Skin epidermis (tissue), 12 donors: ENCODE measurements around the gene EEF1AKMT3.

Source experiments
- H3K27ac ChIP-seq, 21 experiments: fragments of 200-600 bp; sonication (generic) in 11 of 21; one replicate each; pipeline ENCODE4 v1.5.0; 2020; ENCODE audit warnings: mild to moderate bottlenecking in 3 of 21, inconsistent platforms in 2 of 21, moderate library complexity in 2 of 21
- H3K4me3 ChIP-seq, 7 experiments: fragments of 200-600 bp; sonication (generic) in 2 of 7; one replicate each; pipeline ENCODE4 v1.5.0; 2020; ENCODE audit warnings: inconsistent platforms in 2 of 7, mild to moderate bottlenecking in 2 of 7, moderate library complexity in 1 of 7

Gene EEF1AKMT3

GRCh38 chr12:57745485-57745881, 26.9 kb upstream of the EEF1AKMT3 start:
- H3K27ac ChIP-seq: peak overlapping the region in 20 of 21 experiments; percentile 91 to 99 (median 98)
- peak overlapping the region; percentile 60 to 85 (median 64) for H3K4me3 ChIP-seq

GRCh38 chr12:57746025-57746424, 26.4 kb upstream of the EEF1AKMT3 start:
- Histone ChIP-seq H3K27ac (peak overlapping the region in 9 of 21 experiments; percentile 96 to 99 (median 98)), H3K4me3 (peak overlapping the region in 3 of 7 experiments; percentile 60 to 85 (median 73))

- no peak overlapping the region for H3K4me3 ChIP-seq
- H3K27ac ChIP-seq: no peak overlapping the region
Measured at GRCh38 chr12:57749061-57749460, 23.4 kb upstream of the EEF1AKMT3 start.

- Histone ChIP-seq H3K4me3 (peak overlapping the region; percentile 36 to 83 (median 74)), H3K27ac (peak overlapping the region in 15 of 21 experiments; percentile 70 to 92 (median 89))
Measured at GRCh38 chr12:57750561-57751431, 21.6 kb upstream of the EEF1AKMT3 start.

- peak overlapping the region in 19 of 21 experiments; percentile 70 to 92 (median 87) for H3K27ac ChIP-seq
- H3K4me3 ChIP-seq: peak overlapping the region; percentile 36 to 83 (median 74)
Measured at GRCh38 chr12:57751432-57751787, 21.0 kb upstream of the EEF1AKMT3 start.

- Histone ChIP-seq H3K4me3 (peak within 1 kb of the TSS; percentile 36 to 83 (median 74)), H3K27ac (peak within 1 kb of the TSS in 20 of 21 experiments; percentile 70 to 93 (median 88))
Measured at GRCh38 chr12:57751788-57752667, 20.4 kb upstream of the EEF1AKMT3 start, which contains the start of gene CDK4. Gene CDK4 (minus strand): TSS chr12:57752310. CDS start chr12:57751717, 593 bp downstream.

GRCh38 chr12:57752668-57753000, 19.8 kb upstream of the EEF1AKMT3 start:
- Histone ChIP-seq H3K27ac (peak overlapping the region in 17 of 21 experiments; percentile 8 to 92 (median 52)), H3K4me3 (peak overlapping the region in 4 of 7 experiments; percentile 17 to 76 (median 74))

- H3K27ac ChIP-seq: peak overlapping the region in 8 of 21 experiments; percentile 13 to 86 (median 83)
- no peak overlapping the region for H3K4me3 ChIP-seq
Measured at GRCh38 chr12:57753756-57754337, 18.6 kb upstream of the EEF1AKMT3 start.

- Histone ChIP-seq H3K4me3 (peak within 1 kb of the TSS; percentile 51 to 89 (median 66)), H3K27ac (peak within 1 kb of the TSS in 19 of 21 experiments; percentile 35 to 91 (median 76))
Measured at GRCh38 chr12:57754411-57755193, 17.8 kb upstream of the EEF1AKMT3 start, which contains the start of gene MARCHF9. Gene MARCHF9 (plus strand): TSS chr12:57755103. CDS start chr12:57755529, 426 bp downstream.

- Histone ChIP-seq H3K27ac (peak overlapping the region in 19 of 21 experiments; percentile 35 to 91 (median 76)), H3K4me3 (peak overlapping the region; percentile 51 to 89 (median 66))
Measured at GRCh38 chr12:57755194-57755453, 17.3 kb upstream of the EEF1AKMT3 start.

GRCh38 chr12:57755454-57756372, 16.7 kb upstream of the EEF1AKMT3 start:
- peak overlapping the region; percentile 51 to 89 (median 66) for H3K4me3 ChIP-seq
- peak overlapping the region in 19 of 21 experiments; percentile 35 to 91 (median 76) for H3K27ac ChIP-seq

- Histone ChIP-seq H3K27ac (peak overlapping the region in 9 of 21 experiments; percentile 38 to 85 (median 83)), H3K4me3 (peak overlapping the region in 6 of 7 experiments; percentile 51 to 89 (median 74))
Measured at GRCh38 chr12:57756406-57757341, 15.7 kb upstream of the EEF1AKMT3 start.

- no peak overlapping the region for H3K4me3 ChIP-seq
- H3K27ac ChIP-seq: no peak overlapping the region
Measured at GRCh38 chr12:57757771-57758170, 14.6 kb upstream of the EEF1AKMT3 start.

- H3K4me3 ChIP-seq: no peak overlapping the region
- H3K27ac ChIP-seq: no peak overlapping the region
Measured at GRCh38 chr12:57758552-57759359, 13.7 kb upstream of the EEF1AKMT3 start.

- no peak overlapping the region for H3K27ac ChIP-seq
- no peak overlapping the region for H3K4me3 ChIP-seq
Measured at GRCh38 chr12:57759360-57759980, 12.9 kb upstream of the EEF1AKMT3 start.
